IMR-90 (cell line): ENCODE data around the gene NPPA. TPM values are rescaled to one million over a fixed set of nuclear protein-coding genes. Genes with fewer than 3 reads are reported as not detected.
"Not testable (repeated sequence)": the region's sequence is repeated elsewhere in the genome, so short reads cannot be mapped to it uniquely, and the experiment has no call there.

ENCODE experiments used
- ATAC-seq: fragments of 200-7000 bp; cut with Tn5 transposase; 2 replicates; pipeline ENCODE4 v1.9.1; 2020; ENCODE audit warnings: low read depth, mild to moderate bottlenecking, moderate library complexity
- Bru-seq: library from RNA; stranded (reverse); fragments of 400-500 nt; gene quantifications from one replicate; lab custom pipeline; 2021; lab: Mats Ljungman, UMichigan
- BruChase-seq, 2 experiments: library from RNA; stranded (reverse); fragments of 400-500 nt; gene quantifications; one replicate each; lab custom pipeline; 2021; lab: Mats Ljungman, UMichigan
- BruUV-seq: library from RNA; stranded (reverse); fragments of 400-500 nt; replicated peaks from 2 replicates; lab custom pipeline; 2021; lab: Mats Ljungman, UMichigan
- CTCF ChIA-PET: fragments of 300-600 bp; formaldehyde crosslinking; extraction: SDS; loops from one replicate; lab custom pipeline; 2021; ENCODE audit warnings: antibody characterized with exemption; lab: Yijun Ruan, JAX
- POLR2A ChIA-PET: fragments of 300-600 bp; sonication (Branson Sonifier 250); formaldehyde crosslinking; loops from one replicate; lab custom pipeline; 2022; ENCODE audit warnings: antibody characterized with exemption; ENCODE audit not compliant: unreplicated experiment; lab: Charles Lee
- DNase-seq: peaks from one replicate; pipeline ENCODE4 v3.0.0; 2013
- H2AFZ ChIP-seq: replicated peaks from 2 replicates; pipeline ENCODE3; 2013; ENCODE audit warnings: low read length, mild to moderate bottlenecking; ENCODE audit not compliant: poor library complexity
- H2AK5ac ChIP-seq: 2 replicates; pipeline ENCODE4 v1.6.1; 2013; ENCODE audit warnings: low read depth, low read length, inconsistent platforms
- H2AK9ac ChIP-seq: replicated peaks from 2 replicates; pipeline ENCODE3; 2013; ENCODE audit warnings: mild to moderate bottlenecking, low read depth, low read length, moderate library complexity; ENCODE audit not compliant: poor library complexity
- H2BK120ac ChIP-seq: 2 replicates; pipeline ENCODE4 v1.6.1; 2013; ENCODE audit warnings: low read depth, low read length, inconsistent platforms
- H2BK15ac ChIP-seq: 3 replicates; pipeline ENCODE4 v1.6.1; 2013; ENCODE audit warnings: low read depth, low read length, inconsistent platforms
- H2BK20ac ChIP-seq: 2 replicates; pipeline ENCODE4 v1.6.1; 2013; ENCODE audit warnings: low read depth, mild to moderate bottlenecking, inconsistent platforms, low read length, moderate library complexity
- H2BK5ac ChIP-seq: 2 replicates; pipeline ENCODE4 v1.6.1; 2013; ENCODE audit warnings: mild to moderate bottlenecking, low read depth, low read length, inconsistent platforms; ENCODE audit not compliant: poor library complexity, severe bottlenecking
- H3K14ac ChIP-seq: replicated peaks from 2 replicates; pipeline ENCODE4 v1.6.1; 2013; ENCODE audit warnings: low read depth, low read length, inconsistent platforms
- H3K18ac ChIP-seq: 2 replicates; pipeline ENCODE4 v1.6.1; 2013; ENCODE audit warnings: low read depth, low read length, control low read depth
- H3K23ac ChIP-seq: 2 replicates; pipeline ENCODE4 v1.6.1; 2013; ENCODE audit warnings: low read depth, low read length, inconsistent platforms
- H3K27ac ChIP-seq: 2 replicates; pipeline ENCODE4 v1.5.1; 2013; ENCODE audit warnings: mild to moderate bottlenecking, control low read depth, low read length; ENCODE audit not compliant: insufficient read depth
- H3K27me3 ChIP-seq: 2 replicates; pipeline ENCODE4 v1.6.1; 2013; ENCODE audit warnings: low read length; ENCODE audit not compliant: control insufficient read depth, insufficient read depth
- H3K36me3 ChIP-seq: 2 replicates; pipeline ENCODE4 v1.6.1; 2013; ENCODE audit warnings: low read length, mixed read lengths; ENCODE audit not compliant: control insufficient read depth, insufficient read depth
- H3K4ac ChIP-seq: 2 replicates; pipeline ENCODE4 v1.6.1; 2013; ENCODE audit warnings: low read depth, low read length, inconsistent platforms
- H3K4me1 ChIP-seq: 2 replicates; pipeline ENCODE4 v1.6.1; 2013; ENCODE audit warnings: low read length, mixed read lengths; ENCODE audit not compliant: control insufficient read depth, insufficient read depth
- H3K4me2 ChIP-seq: 2 replicates; pipeline ENCODE4 v1.6.1; 2013; ENCODE audit warnings: low read depth, mild to moderate bottlenecking, control low read depth, low read length, moderate library complexity
- H3K4me3 ChIP-seq: 2 replicates; pipeline ENCODE4 v1.5.1; 2013; ENCODE audit warnings: low read depth, mild to moderate bottlenecking, control low read depth, low read length, moderate library complexity; ENCODE audit not compliant: insufficient read depth
- H3K56ac ChIP-seq: 2 replicates; pipeline ENCODE4 v1.6.1; 2013; ENCODE audit warnings: low read length, inconsistent platforms; ENCODE audit not compliant: insufficient read depth; ENCODE audit errors: extremely low read depth
- H3K79me1 ChIP-seq, 2 experiments: 2 replicates each; pipeline ENCODE4 v1.6.1; 2013; ENCODE audit warnings: low read length in 2 of 2, inconsistent platforms in 1 of 2, low read depth in 1 of 2
- H3K9ac ChIP-seq: 2 replicates; pipeline ENCODE4 v1.6.1; 2013; ENCODE audit warnings: low read depth, low read length, control low read depth
- H3K9me1 ChIP-seq: 2 replicates; pipeline ENCODE4 v1.6.1; 2013; ENCODE audit warnings: low read length, inconsistent platforms; ENCODE audit not compliant: insufficient read depth
- H3K9me3 ChIP-seq: 2 replicates; pipeline ENCODE4 v1.6.1; 2013; ENCODE audit warnings: low read length; ENCODE audit not compliant: control insufficient read depth, insufficient read depth
- H4K20me1 ChIP-seq: 2 replicates; pipeline ENCODE4 v1.6.1; 2013; ENCODE audit warnings: low read length, inconsistent platforms; ENCODE audit not compliant: insufficient read depth
- H4K5ac ChIP-seq: 2 replicates; pipeline ENCODE4 v1.6.1; 2013; ENCODE audit warnings: mild to moderate bottlenecking, low read depth, low read length, control low read depth
- H4K8ac ChIP-seq, 2 experiments: 2 replicates each; pipeline ENCODE4 v1.6.1; 2013; ENCODE audit warnings: low read depth in 2 of 2, low read length in 2 of 2, control low read depth in 1 of 2, inconsistent platforms in 1 of 2
- H4K91ac ChIP-seq: 2 replicates; pipeline ENCODE4 v1.6.1; 2013; ENCODE audit warnings: low read depth, low read length, inconsistent platforms; ENCODE audit not compliant: insufficient read depth
- MXI1 ChIP-seq: IDR thresholded peaks from 2 replicates; pipeline ENCODE4 v1.6.1; 2012; ENCODE audit warnings: low read depth, mild to moderate bottlenecking, low read length, moderate library complexity, borderline replicate concordance
- NFE2L2 ChIP-seq: fragments of 150-350 bp; IDR thresholded peaks from 2 replicates; pipeline ENCODE4 v1.6.1; 2016; ENCODE audit warnings: low read depth, mild to moderate bottlenecking, low read length
- USF2 ChIP-seq: fragments of 150-350 bp; IDR thresholded peaks from 2 replicates; pipeline ENCODE4 v1.6.1; 2017; ENCODE audit warnings: mild to moderate bottlenecking, antibody characterized with exemption, low read length, low read depth
- WGBS, 2 experiments: methylation state at CpG; one replicate each; pipeline versions ENCODE4 v1.1.5 to v1.1.7; 2013; ENCODE audit warnings: missing lambda C conversion rate in 2 of 2; ENCODE audit not compliant: insufficient read length in 1 of 2; ENCODE audit errors: extremely low coverage in 2 of 2; 5-methylcytosine and 5-hydroxymethylcytosine counted together
- dilution Hi-C: fragments of 300-500 bp; cut with HindIII; formaldehyde crosslinking; loops from one replicate; pipeline ENCODE4 v1.14.3; 2018; ENCODE audit warnings: low sequenced_read_pairs; ENCODE audit not compliant: unreplicated experiment
- in situ Hi-C: fragments of 300-500 bp; cut with MboI; formaldehyde crosslinking; loops from 3 replicates; pipeline ENCODE4 v1.14.3; 2019; ENCODE audit warnings: low sequenced_read_pairs, inconsistent platforms, mixed read lengths
- intact Hi-C: fragments of 100-400 bp; cut with micrococcal nuclease; formaldehyde crosslinking; loops from 2 replicates; pipeline ENCODE4 v1.10.0; 2022
- long read RNA-seq: library from polyadenylated mRNA; unstranded; transcript quantifications from one replicate; pipeline ENCODE4 v2.0.0, GENCODE V29; 2021; ENCODE audit not compliant: unreplicated experiment
- polyA plus RNA-seq, 3 experiments: library from polyadenylated mRNA; depleted of rRNA; stranded (reverse); fragments of >200 nt; gene quantifications; 2 replicates each; pipeline ENCODE4 v1.2.3, GENCODE V29; 2012; ENCODE audit warnings: low replicate concordance in 1 of 3
- total RNA-seq: library from RNA; depleted of rRNA; stranded (reverse); fragments of >200 nt; gene quantifications from 2 replicates; pipeline ENCODE4 v1.2.3, GENCODE V29; 2012; rRNA removed

NPPA gene
- total RNA-seq (not detected in 2 replicates), polyA plus RNA-seq (2012; rRNA removed) (not detected in 2 replicates), Bru-seq, nascent RNA (not detected), BruChase-seq, experiment 1, labeled RNA remaining after a 6-hour chase (not detected), BruChase-seq, experiment 2, labeled RNA remaining after a 2-hour chase (not detected)
- polyA plus RNA-seq (2012; cell fraction: cytosol; rRNA removed), result not detected in 2 replicates
- not detected in 2 replicates for polyA plus RNA-seq (2012; cell fraction: nucleus; rRNA removed; ENCODE audit: low replicate concordance)
- long read RNA-seq, result 0 reads

GRCh38 chr1:11847667-11848372 is at the start of gene NPPA:
Gene NPPA, minus strand, starts transcription at chr1:11847783. Its CDS starts 99 bp downstream, at chr1:11847684.
- DNase-seq (peak; percentile 19), ATAC-seq (peak; percentile 67)
- H3K9ac ChIP-seq, result no peak within 1 kb of the TSS
- no peaks in the 10 kb centered on the region for H3K79me1 ChIP-seq
- BruUV-seq, result no TSS peak
- H3K14ac ChIP-seq, result no peak within 1 kb of the TSS
- no peak within 1 kb of the TSS for H2AK5ac ChIP-seq
- dilution Hi-C loops, result no loop called here
- H3K36me3 ChIP-seq, result peaks cover 20% of the 10 kb centered on the region
- H4K5ac ChIP-seq, result no peak within 1 kb of the TSS
- H4K20me1 ChIP-seq, result peaks cover 11% of the 10 kb centered on the region; the same call in 1 of the 2 replicates
- H2BK120ac ChIP-seq, result no peak within 1 kb of the TSS
- H2BK15ac ChIP-seq, result no peak within 1 kb of the TSS
- intact Hi-C loops, result no loop called here
- H3K9me3 ChIP-seq, result no peaks in the 10 kb centered on the region
- in situ Hi-C loops, result no loop called here
- H2BK20ac ChIP-seq, result no peak within 1 kb of the TSS
- no peak within 1 kb of the TSS for H3K4me2 ChIP-seq
- no peak within 1 kb of the TSS for H2BK5ac ChIP-seq
- no peak within 1 kb of the TSS for H4K8ac ChIP-seq
- no peak within 1 kb of the TSS for H4K91ac ChIP-seq
- H3K4ac ChIP-seq, result no peak within 1 kb of the TSS
- H2AK9ac ChIP-seq, result peak within 1 kb of the TSS; percentile 68
- POLR2A ChIA-PET, result no interaction called here
- peak within 1 kb of the TSS; percentile 14 for H2AFZ ChIP-seq
- 24% methylated on average over 4 of the region's 18 CpGs; no CpG with 5 or more reads in 1 of the 2 experiments for WGBS, 2 experiments
- no peak within 1 kb of the TSS for H3K23ac ChIP-seq
- peaks cover 2% of the 10 kb centered on the region; the same call in 1 of the 2 replicates for H3K4me1 ChIP-seq
- H3K4me3 ChIP-seq, result no peak within 1 kb of the TSS
- no peak within 1 kb of the TSS for H3K18ac ChIP-seq
- H3K9me1 ChIP-seq, result 0 out of 2 replicates have a peak, but pooled peaks cover 8% of the 10 kb centered on the region
- H3K27me3 ChIP-seq, result peaks cover 5% of the 10 kb centered on the region
- no peak within 1 kb of the TSS for H3K56ac ChIP-seq
- no peak for TF ChIP-seq MXI1
- TF ChIP-seq USF2, result 0 out of 2 replicates have a peak, but pooled peaks have one; percentile 17
- TF ChIP-seq NFE2L2, result no peak
- CTCF ChIA-PET, result interaction anchor here (1.5 kb wide), 1 partner anchor 10 kb away, joined by 11 read pairs; no protein-coding TSS in a partner anchor
- H3K27ac ChIP-seq, result no peak within 1 kb of the TSS

DNA sequence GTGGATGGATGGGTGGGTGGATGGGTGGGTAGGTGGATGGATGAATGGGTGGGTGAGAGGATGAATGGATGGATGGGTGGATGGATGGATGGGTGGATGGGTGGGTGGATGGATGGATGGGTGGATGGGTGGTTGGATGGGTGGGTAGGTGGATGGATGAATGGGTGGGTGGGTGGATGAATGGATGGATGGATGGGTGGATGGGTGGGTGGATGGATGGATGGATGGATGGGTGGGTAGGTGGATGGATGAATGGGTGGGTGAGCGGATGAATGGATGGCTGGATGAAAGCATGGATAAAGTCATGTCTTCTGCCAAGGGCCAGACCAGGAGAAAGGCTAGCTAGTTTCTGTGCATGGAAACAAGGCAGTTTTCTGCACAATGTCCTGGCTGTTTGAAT is 46.9 kb upstream of the NPPA start:
- POLR2A ChIA-PET, H4K91ac ChIP-seq, ATAC-seq, DNase-seq, H3K36me3 ChIP-seq, H3K4me3 ChIP-seq, H2BK20ac ChIP-seq, BruUV-seq, H3K27ac ChIP-seq, H3K9me3 ChIP-seq, H3K18ac ChIP-seq, H2BK15ac ChIP-seq, H3K14ac ChIP-seq, H2AFZ ChIP-seq, dilution Hi-C loops, H2BK5ac ChIP-seq, H4K20me1 ChIP-seq, H3K4me2 ChIP-seq, H3K9ac ChIP-seq, in situ Hi-C loops, CTCF ChIA-PET, H2AK5ac ChIP-seq, H3K79me1 ChIP-seq, H3K23ac ChIP-seq, H2AK9ac ChIP-seq, H3K9me1 ChIP-seq, H4K5ac ChIP-seq, H4K8ac ChIP-seq, H3K56ac ChIP-seq, H3K4ac ChIP-seq, H2BK120ac ChIP-seq, H3K4me1 ChIP-seq: not testable (repeated sequence)
- peaks cover 43% of the 10 kb centered on the region for H3K27me3 ChIP-seq
- intact Hi-C loops, result loop anchor here (1.0 to 5.0 kb wide), 2 partner anchors 56 to 857 kb away; no protein-coding TSS in a partner anchor
- 43% methylated on average over 1 of the region's 1 CpG; no CpG with 5 or more reads in 1 of the 2 experiments for WGBS, 2 experiments
